Right ventricle myocardium inferior (tissue), 1 donor: Measurements from ENCODE around the gene PDX1. TPM values are rescaled to one million over a fixed set of nuclear protein-coding genes. Genes with fewer than 3 reads are reported as not detected.

Source experiments
- ATAC-seq: fragments of 200-7000 bp; cut with Tn5 transposase; one replicate; pipeline ENCODE4 v1.9.1; 2020; ENCODE audit warnings: mild to moderate bottlenecking, moderate library complexity
- DNase-seq: peaks from one replicate; pipeline ENCODE4 v3.0.0; 2021; ENCODE audit errors: missing footprints
- intact Hi-C: fragments of 100-400 bp; cut with DNase I; formaldehyde crosslinking; loops from one replicate; pipeline ENCODE4 v1.11.0; 2022
- total RNA-seq: library from RNA; stranded (reverse); fragmentation: NEBNext Ultra II Directional; extraction: Animal tissue kit (Norgen Biotek cat#: 25700); gene quantifications from one replicate; pipeline ENCODE4 v1.2.1, GENCODE V29; 2021
- donor health status: DM: no; HTN: yes; CAD: no; lungs with severe emphysema.

The PDX1 gene
- total RNA-seq, 1 donor from 2014 or later = not detected

- ATAC-seq (no peak), DNase-seq (no peak)
- intact Hi-C loops = no loop called here
Measured at GRCh38 chr13:27921421-27921960, 1.7 kb downstream of the PDX1 start.

- intact Hi-C loops = no loop called here
- no peak for ATAC-seq
Measured at GRCh38 chr13:27921961-27922882, 2.4 kb downstream of the PDX1 start.

GRCh38 chr13:27922883-27923612 lies 3.2 kb downstream of the PDX1 start:
- ATAC-seq (no peak), DNase-seq (no peak)
- intact Hi-C loops = no loop called here

More at GRCh38 chr13:27921961-27922882, 2.4 kb downstream of the PDX1 start:
- DNase-seq = no peak

- DNase-seq (no peak), ATAC-seq (no peak)
- intact Hi-C loops = no loop called here
Measured at GRCh38 chr13:27923794-27924528, 4.2 kb downstream of the PDX1 start.

- no peak for ATAC-seq
- no peak for DNase-seq
- intact Hi-C loops = no loop called here
Measured at GRCh38 chr13:27924529-27925141, 4.8 kb downstream of the PDX1 start.

GRCh38 chr13:27925220-27925991 lies 5.6 kb downstream of the PDX1 start:
- intact Hi-C loops = no loop called here
- DNase-seq = no peak
- no peak for ATAC-seq

GRCh38 chr13:27926644-27927434 lies 7.0 kb downstream of the PDX1 start:
- intact Hi-C loops = no loop called here
- DNase-seq = no peak
- ATAC-seq = no peak

- ATAC-seq (no peak), DNase-seq (no peak)
- intact Hi-C loops = no loop called here
Measured at GRCh38 chr13:27927444-27928352, 7.9 kb downstream of the PDX1 start.

- ATAC-seq (no peak), DNase-seq (no peak)
- intact Hi-C loops = no loop called here
Measured at GRCh38 chr13:27928353-27928804, 8.6 kb downstream of the PDX1 start.

GRCh38 chr13:27928805-27929753 lies 9.3 kb downstream of the PDX1 start:
- DNase-seq (no peak), ATAC-seq (no peak)
- intact Hi-C loops = no loop called here

- no peak for ATAC-seq
- intact Hi-C loops = no loop called here
Measured at GRCh38 chr13:27929868-27930267, 10.1 kb downstream of the PDX1 start.

GRCh38 chr13:27933118-27933517 lies 13.3 kb downstream of the PDX1 start:
- ATAC-seq (no peak), DNase-seq (no peak)
- intact Hi-C loops = no loop called here

More at GRCh38 chr13:27929868-27930267, 10.1 kb downstream of the PDX1 start:
- no peak for DNase-seq

- ATAC-seq (no peak), DNase-seq (no peak)
- intact Hi-C loops = no loop called here
Measured at GRCh38 chr13:27933580-27934328, 14.0 kb downstream of the PDX1 start.

GRCh38 chr13:27942972-27943371 lies 23.2 kb downstream of the PDX1 start:
- no peak for ATAC-seq
- intact Hi-C loops = no loop called here
- DNase-seq = no peak
